Choroid plexus epithelial cell (primary cell): ENCODE results near the gene ADAMTS17.

Experiments
- DNase-seq: peaks from one replicate; pipeline ENCODE4 v3.0.0-alpha.2; 2010; ENCODE audit warnings: low read depth
- H3K4me3 ChIP-seq: 2 replicates; pipeline ENCODE4 v1.5.1; 2011; ENCODE audit warnings: low read depth, mild to moderate bottlenecking, control low read depth, low read length, moderate library complexity
- TF ChIP-seq, protein P1 (sequence below): conservative IDR thresholded peaks from 2 replicates; pipeline ENCODE4 v1.5.1; 2011; ENCODE audit warnings: low read depth, mild to moderate bottlenecking, control low read depth, inconsistent platforms, low read length, moderate library complexity

Gene ADAMTS17

GRCh38 chr15:100060276-100060926 lies 281.4 kb downstream of the ADAMTS17 start:
- peak; percentile 54 for DNase-seq
- no peak overlapping the region for H3K4me3 ChIP-seq
- TF ChIP-seq, protein P1, sequence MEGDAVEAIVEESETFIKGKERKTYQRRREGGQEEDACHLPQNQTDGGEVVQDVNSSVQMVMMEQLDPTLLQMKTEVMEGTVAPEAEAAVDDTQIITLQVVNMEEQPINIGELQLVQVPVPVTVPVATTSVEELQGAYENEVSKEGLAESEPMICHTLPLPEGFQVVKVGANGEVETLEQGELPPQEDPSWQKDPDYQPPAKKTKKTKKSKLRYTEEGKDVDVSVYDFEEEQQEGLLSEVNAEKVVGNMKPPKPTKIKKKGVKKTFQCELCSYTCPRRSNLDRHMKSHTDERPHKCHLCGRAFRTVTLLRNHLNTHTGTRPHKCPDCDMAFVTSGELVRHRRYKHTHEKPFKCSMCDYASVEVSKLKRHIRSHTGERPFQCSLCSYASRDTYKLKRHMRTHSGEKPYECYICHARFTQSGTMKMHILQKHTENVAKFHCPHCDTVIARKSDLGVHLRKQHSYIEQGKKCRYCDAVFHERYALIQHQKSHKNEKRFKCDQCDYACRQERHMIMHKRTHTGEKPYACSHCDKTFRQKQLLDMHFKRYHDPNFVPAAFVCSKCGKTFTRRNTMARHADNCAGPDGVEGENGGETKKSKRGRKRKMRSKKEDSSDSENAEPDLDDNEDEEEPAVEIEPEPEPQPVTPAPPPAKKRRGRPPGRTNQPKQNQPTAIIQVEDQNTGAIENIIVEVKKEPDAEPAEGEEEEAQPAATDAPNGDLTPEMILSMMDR: no peak

DNA sequence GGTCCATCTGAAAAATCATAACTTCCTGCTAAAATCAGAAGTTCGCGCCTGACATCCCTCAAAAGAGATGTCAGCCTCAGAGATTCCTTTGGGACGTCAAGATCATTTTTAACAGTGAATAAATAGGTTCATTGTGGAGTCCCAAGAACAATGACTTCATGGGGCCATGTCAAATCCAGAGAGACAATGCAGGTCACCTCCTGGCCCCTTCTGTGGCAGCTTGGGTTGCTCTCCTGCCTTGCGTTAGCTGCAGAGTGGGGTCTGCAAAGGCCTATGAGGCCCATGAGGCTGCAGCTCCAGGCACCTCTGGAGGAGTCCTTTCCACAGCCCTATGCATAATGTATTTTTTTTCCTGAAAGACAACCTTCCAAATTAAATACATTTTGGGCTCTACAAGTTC lies 282.3 kb downstream of the ADAMTS17 start:
- DNase-seq: no peak
- TF ChIP-seq, protein P1: no peak
- no peak overlapping the region for H3K4me3 ChIP-seq

DNA sequence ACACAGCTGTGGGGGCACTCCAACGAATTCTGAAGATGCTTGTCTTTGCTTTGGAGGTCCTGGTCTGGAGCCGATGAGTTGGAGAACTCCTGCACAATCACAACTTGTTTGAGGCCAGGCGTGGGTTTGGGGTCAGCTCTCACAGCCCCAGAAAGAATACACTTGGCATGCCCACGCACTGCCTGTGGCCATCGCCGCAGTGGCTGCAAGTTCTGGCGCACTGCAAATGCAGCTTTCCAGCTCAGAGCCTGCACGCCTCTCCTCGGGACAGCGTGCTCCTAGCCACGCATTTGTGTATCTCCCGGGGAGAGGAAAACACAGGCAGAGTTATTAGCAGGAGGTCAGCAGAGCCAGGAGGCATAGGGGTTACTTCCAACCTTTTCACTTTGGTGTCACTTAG lies 282.7 kb downstream of the ADAMTS17 start:
- no peak for DNase-seq
- TF ChIP-seq, protein P1: no peak
- no peak overlapping the region for H3K4me3 ChIP-seq

DNA sequence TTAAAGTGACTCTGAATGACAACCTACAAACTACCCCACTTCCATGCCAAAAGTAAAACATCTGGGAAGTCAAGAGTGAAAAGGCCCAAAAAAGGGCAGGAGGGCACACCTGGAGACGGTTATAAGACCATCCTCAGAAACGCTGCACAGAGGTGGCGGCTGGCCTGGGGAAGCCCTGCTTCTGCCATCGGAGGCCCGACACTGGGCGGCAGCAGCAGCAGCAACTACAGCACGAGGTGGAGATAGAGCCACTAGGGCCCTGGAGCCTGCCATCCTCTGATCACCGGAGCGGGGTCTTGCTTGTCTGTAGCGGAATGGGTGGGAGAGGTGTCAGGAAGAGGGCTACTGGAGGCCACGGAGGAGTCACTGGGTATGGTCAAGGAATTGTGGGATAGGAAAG lies 283.3 kb downstream of the ADAMTS17 start:
- DNase-seq: no peak
- TF ChIP-seq, protein P1: no peak
- no peak overlapping the region for H3K4me3 ChIP-seq

GRCh38 chr15:100057281-100057680 lies 284.5 kb downstream of the ADAMTS17 start:
- TF ChIP-seq, protein P1: no peak
- no peak for DNase-seq
- no peak overlapping the region for H3K4me3 ChIP-seq

DNA sequence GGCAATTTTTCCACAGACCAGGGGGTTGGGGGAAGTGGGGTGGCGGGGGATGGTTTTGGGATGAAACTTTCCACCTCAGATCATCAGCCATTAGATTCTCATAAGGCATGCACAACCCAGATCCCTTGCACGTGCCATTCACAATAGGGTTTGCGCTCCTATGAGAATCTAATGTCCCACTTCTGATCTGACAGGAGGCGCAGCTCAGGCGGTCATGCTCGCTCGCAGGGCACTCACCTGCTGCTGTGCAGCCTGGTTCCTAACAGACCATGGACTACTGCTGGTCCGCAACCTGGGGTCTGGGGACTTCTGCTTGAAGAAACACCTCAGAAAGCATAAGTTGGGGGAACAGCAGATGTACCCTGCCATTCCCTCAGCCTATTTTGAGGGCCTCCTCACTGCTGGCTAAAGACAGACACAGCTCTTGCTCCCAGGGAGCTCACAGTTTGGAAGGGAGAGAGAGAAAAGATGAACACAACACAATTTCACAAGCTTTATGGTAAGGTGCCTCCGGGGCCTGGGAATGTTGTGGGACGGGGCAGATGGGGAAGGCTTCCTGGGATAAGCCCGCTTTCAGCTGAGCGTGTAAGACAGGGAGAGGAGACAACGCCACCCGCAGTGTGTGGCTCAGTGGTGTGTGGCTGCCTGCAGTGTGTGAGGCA lies 285.2 kb downstream of the ADAMTS17 start:
- no peak overlapping the region for H3K4me3 ChIP-seq
- TF ChIP-seq, protein P1: no peak
- DNase-seq: no peak

GRCh38 chr15:100055821-100056220 lies 286.0 kb downstream of the ADAMTS17 start:
- DNase-seq: no peak
- TF ChIP-seq, protein P1: no peak
- H3K4me3 ChIP-seq: no peak overlapping the region
